Skeletal muscle satellite cell (primary cell): ENCODE data around the gene ANKRD33B.

Experiments
- H3K27me3 ChIP-seq: 2 replicates; pipeline ENCODE4 v1.7.0; 2013; ENCODE audit warnings: low read length; ENCODE audit not compliant: control insufficient read depth, insufficient read depth
- H3K36me3 ChIP-seq: 2 replicates; pipeline ENCODE4 v1.7.0; 2013; ENCODE audit warnings: mild to moderate bottlenecking, control low read depth, low read length; ENCODE audit not compliant: insufficient read depth
- H3K4me1 ChIP-seq: 2 replicates; pipeline ENCODE4 v1.7.0; 2013; ENCODE audit warnings: low read length; ENCODE audit not compliant: control insufficient read depth, insufficient read depth
- H3K4me2 ChIP-seq: 2 replicates; pipeline ENCODE4 v1.7.0; 2013; ENCODE audit warnings: mild to moderate bottlenecking, low read length
- H3K4me3 ChIP-seq: 2 replicates; pipeline ENCODE4 v1.7.0; 2013; ENCODE audit warnings: low read length
- H3K9ac ChIP-seq: 2 replicates; pipeline ENCODE4 v1.7.0; 2013; ENCODE audit warnings: mild to moderate bottlenecking, low read depth, low read length, moderate library complexity
- H3K9me3 ChIP-seq: replicated peaks from 2 replicates; pipeline ENCODE4 v1.7.0; 2013; ENCODE audit warnings: mild to moderate bottlenecking, control low read depth, low read length

Gene ANKRD33B

GRCh38 chr5:10617103-10617502 lies 53.2 kb downstream of the ANKRD33B start:
- Histone ChIP-seq H3K27me3 (peaks cover 4% of the 10 kb centered on the region), H3K36me3 (no peaks in the 10 kb centered on the region), H3K9me3 (peaks cover 4% of the 10 kb centered on the region), H3K4me1 (no peaks in the 10 kb centered on the region), H3K4me3 (no peak overlapping the region), H3K4me2 (no peak overlapping the region), H3K9ac (no peak overlapping the region)

DNA sequence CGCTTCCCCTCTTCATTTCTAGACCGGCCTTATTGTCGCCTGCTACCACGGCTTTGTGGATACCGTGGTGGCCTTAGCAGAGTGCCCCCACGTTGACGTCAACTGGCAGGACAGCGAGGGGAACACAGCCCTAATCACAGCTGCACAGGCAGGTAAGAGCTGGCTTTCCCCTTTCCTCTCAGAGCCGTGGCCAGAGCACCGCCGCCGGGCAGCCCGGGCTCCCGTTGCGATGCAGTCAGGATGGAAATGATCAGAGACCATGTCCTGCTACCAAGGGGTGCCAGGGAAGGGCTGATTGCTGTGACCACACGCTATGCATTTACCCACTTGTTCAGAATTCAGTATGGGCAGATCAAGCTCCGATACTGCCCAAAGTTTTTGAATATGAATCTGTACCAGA lies 54.4 kb downstream of the ANKRD33B start:
- Histone ChIP-seq H3K4me3 (no peak overlapping the region), H3K9me3 (peaks cover 4% of the 10 kb centered on the region), H3K27me3 (peaks cover 4% of the 10 kb centered on the region), H3K4me2 (no peak overlapping the region), H3K9ac (no peak overlapping the region), H3K36me3 (no peaks in the 10 kb centered on the region), H3K4me1 (no peaks in the 10 kb centered on the region)

DNA sequence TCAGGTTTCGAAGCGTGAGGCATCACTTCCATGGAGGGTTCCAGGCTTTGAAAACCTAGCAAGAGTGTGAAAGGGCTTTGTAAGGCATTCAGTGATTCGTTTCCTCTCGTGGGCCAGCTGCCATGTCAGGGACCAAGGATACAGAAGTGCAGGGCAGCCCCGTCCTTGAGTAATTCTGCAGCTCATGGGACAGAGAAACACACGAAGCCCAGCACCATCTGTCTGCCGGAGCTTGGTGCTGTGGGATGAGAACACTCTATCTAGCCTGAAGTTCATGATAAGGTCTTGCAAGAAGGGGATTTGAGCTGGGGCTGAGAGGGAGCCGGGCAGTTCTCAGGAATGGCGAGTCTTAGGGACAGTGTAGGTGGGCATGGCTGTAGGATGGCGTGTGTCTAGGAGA lies 55.8 kb downstream of the ANKRD33B start:
- Histone ChIP-seq H3K4me2 (no peak overlapping the region), H3K36me3 (no peaks in the 10 kb centered on the region), H3K4me3 (no peak overlapping the region), H3K9ac (no peak overlapping the region), H3K4me1 (no peaks in the 10 kb centered on the region), H3K27me3 (peaks cover 4% of the 10 kb centered on the region), H3K9me3 (peaks cover 4% of the 10 kb centered on the region)

GRCh38 chr5:10620346-10620745 lies 56.5 kb downstream of the ANKRD33B start:
- H3K9ac ChIP-seq, result no peak overlapping the region
- H3K4me2 ChIP-seq, result no peak overlapping the region
- no peaks in the 10 kb centered on the region for H3K4me1 ChIP-seq
- H3K4me3 ChIP-seq, result no peak overlapping the region
- H3K27me3 ChIP-seq, result peaks cover 4% of the 10 kb centered on the region
- peaks cover 4% of the 10 kb centered on the region for H3K9me3 ChIP-seq
- H3K36me3 ChIP-seq, result no peaks in the 10 kb centered on the region

- peaks cover 4% of the 10 kb centered on the region for H3K9me3 ChIP-seq
- H3K4me2 ChIP-seq, result no peak overlapping the region
- H3K27me3 ChIP-seq, result peaks cover 4% of the 10 kb centered on the region
- no peak overlapping the region for H3K4me3 ChIP-seq
- peaks cover under 1% of the 10 kb centered on the region for H3K4me1 ChIP-seq
- H3K36me3 ChIP-seq, result no peaks in the 10 kb centered on the region
- no peak overlapping the region for H3K9ac ChIP-seq
These were observed 58.0 kb downstream of the ANKRD33B start for GRCh38 chr5:10621832-10622231.

- H3K9ac ChIP-seq, result no peak overlapping the region
- H3K4me2 ChIP-seq, result no peak overlapping the region
- peaks cover 6% of the 10 kb centered on the region for H3K4me1 ChIP-seq
- no peak overlapping the region for H3K4me3 ChIP-seq
- peaks cover 4% of the 10 kb centered on the region for H3K9me3 ChIP-seq
- H3K36me3 ChIP-seq, result no peaks in the 10 kb centered on the region
- H3K27me3 ChIP-seq, result peaks cover 4% of the 10 kb centered on the region
These were observed 58.9 kb downstream of the ANKRD33B start for GRCh38 chr5:10622810-10623209.

DNA sequence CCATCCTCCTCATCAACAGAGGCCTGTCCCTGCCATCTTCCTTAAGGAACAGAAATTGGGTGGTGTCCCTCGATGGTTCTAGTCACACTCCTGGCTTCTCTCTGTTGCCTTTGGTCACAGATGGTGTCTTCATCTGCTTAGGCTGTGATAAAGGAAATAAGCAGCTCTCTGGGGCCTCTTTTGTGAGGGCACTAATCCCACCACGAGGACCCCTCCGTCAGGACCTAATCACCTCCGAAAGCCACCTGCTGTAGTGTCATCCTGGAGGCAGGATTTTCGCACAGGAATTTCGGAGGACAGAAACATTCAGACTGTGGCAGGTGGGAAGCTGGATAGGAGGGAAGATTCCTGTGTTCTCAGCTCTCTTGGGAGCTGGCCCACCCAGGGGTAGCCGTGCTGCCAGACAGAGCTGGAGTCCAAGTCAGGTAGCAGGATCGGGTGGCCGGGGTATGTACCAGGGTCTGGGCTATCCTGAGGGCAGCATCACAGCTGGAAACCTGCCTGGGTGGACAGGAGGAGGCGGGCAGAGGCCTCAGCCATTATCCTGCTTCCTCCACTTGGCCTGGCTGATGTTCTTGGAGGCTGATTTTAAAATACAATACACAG lies 59.5 kb downstream of the ANKRD33B start:
- Histone ChIP-seq H3K4me2 (no peak overlapping the region), H3K4me3 (no peak overlapping the region), H3K9ac (no peak overlapping the region), H3K9me3 (peaks cover 4% of the 10 kb centered on the region), H3K4me1 (peaks cover 6% of the 10 kb centered on the region), H3K27me3 (peaks cover 4% of the 10 kb centered on the region), H3K36me3 (no peaks in the 10 kb centered on the region)

DNA sequence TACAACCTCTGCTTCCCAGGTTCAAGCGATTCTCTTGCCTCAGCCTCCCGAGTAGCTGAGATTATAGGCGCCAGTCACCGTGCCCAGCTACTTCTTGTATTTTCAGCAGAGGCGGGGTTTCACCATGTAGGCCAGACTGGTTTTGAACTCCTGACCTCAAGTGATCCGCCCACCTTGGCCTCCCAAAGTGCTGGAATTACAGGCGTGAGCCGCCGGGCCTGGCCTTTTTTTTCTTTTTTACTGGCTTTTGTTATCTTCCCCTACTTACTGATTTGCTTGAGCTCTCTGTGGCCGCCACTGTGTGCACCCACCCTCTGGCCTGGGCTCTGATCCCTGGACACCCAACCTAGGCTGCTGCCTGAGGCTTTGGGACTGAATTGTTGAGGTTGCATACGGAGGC lies 60.3 kb downstream of the ANKRD33B start:
- Histone ChIP-seq H3K4me3 (no peak overlapping the region), H3K4me2 (no peak overlapping the region), H3K9me3 (peaks cover 4% of the 10 kb centered on the region), H3K4me1 (peaks cover 6% of the 10 kb centered on the region), H3K27me3 (no peaks in the 10 kb centered on the region), H3K36me3 (no peaks in the 10 kb centered on the region), H3K9ac (no peak overlapping the region)

DNA sequence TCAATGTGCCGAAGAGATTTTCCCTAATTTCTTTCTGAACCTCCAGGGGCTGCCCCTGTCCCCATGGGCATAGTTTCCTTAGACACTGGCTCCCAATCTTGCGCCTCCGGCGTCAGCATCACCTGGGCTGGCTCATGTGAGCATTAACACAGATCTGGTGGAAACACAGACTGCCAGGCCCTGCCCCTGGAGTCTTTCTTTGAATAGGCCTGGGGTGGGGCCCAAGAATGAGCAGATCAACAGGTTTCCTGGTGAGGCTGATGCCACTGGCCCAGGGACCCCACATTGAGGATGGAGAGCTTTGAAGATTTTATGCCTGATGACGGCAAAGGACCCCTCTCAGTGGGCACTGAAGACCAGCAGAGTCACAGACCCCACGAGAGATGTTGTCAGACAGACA lies 60.8 kb downstream of the ANKRD33B start:
- H3K4me3 ChIP-seq, result no peak overlapping the region
- no peaks in the 10 kb centered on the region for H3K36me3 ChIP-seq
- H3K9me3 ChIP-seq, result peaks cover 4% of the 10 kb centered on the region

DNA sequence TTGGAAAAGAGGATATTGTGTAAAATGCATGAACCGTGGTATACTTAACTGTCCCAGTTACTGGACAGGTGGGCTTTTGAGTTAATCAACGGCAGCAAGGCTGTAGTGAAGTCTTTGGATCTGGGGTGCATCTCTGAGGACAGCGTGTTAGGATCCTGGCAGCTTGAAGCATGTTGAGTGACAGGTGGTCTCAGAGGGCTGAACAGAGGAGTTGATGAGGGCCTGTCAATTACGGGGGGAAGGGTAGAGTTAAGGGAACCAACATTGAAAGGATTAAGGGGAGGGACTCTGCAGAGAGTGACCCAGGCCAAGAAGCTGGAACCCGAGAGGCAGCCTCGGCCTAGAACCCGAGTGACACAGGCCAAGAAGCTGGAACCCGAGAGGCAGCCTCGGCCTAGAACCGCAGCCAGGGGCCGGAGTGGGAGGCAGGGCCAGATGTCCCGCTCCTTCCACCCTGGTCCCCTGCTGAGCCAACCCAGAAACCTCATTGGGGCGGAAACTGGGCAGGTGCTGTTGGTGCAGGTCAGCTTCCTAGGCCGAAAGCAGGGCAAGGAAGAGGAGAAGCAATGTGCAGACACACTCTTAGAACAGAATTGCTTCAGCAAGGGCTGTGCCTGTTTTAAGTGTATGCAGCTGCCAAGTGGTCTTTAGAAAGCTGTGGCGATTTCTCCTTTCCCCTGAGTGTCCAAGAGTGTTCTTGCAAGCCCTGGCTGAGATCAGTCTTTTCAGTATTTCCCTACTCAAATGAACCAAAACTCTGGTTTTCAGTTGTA lies 62.0 kb downstream of the ANKRD33B start:
- H3K36me3 ChIP-seq, result no peaks in the 10 kb centered on the region
- peaks cover 6% of the 10 kb centered on the region for H3K4me1 ChIP-seq
- H3K9ac ChIP-seq, result no peak overlapping the region

More for the DNA sequence above, 60.8 kb downstream of the ANKRD33B start:
- H3K9ac ChIP-seq, result no peak overlapping the region
- H3K27me3 ChIP-seq, result no peaks in the 10 kb centered on the region
- peaks cover 6% of the 10 kb centered on the region for H3K4me1 ChIP-seq
- no peak overlapping the region for H3K4me2 ChIP-seq

GRCh38 chr5:10626473-10627013 lies 62.7 kb downstream of the ANKRD33B start:
- Histone ChIP-seq H3K9me3 (no peaks in the 10 kb centered on the region), H3K36me3 (no peaks in the 10 kb centered on the region), H3K4me2 (peak overlapping the region; percentile 87), H3K4me3 (no peak overlapping the region), H3K9ac (no peak overlapping the region), H3K27me3 (no peaks in the 10 kb centered on the region), H3K4me1 (peaks cover 6% of the 10 kb centered on the region)

More for the DNA sequence above, 62.0 kb downstream of the ANKRD33B start:
- Histone ChIP-seq H3K9me3 (peaks cover 4% of the 10 kb centered on the region), H3K4me2 (no peak overlapping the region), H3K27me3 (no peaks in the 10 kb centered on the region), H3K4me3 (no peak overlapping the region)
